Upper lobe of left lung (tissue), 6 donors: ENCODE results near the gene VANGL2. TPM values are rescaled to one million over a fixed set of nuclear protein-coding genes. Genes with fewer than 3 reads are reported as not detected.

Experiments
- ATAC-seq, 2 donors: fragments of 200-7000 bp; cut with Tn5 transposase; one replicate each; pipeline ENCODE4 v1.9.1; 2022; ENCODE audit warnings: mild to moderate bottlenecking in 2 of 2, moderate library complexity in 2 of 2; ENCODE audit not compliant: low FRiP score in 2 of 2
- DNase-seq, 2 donors: peaks; one replicate each; pipeline ENCODE4 v3.0.0-alpha.2; 2019 to 2020
- H3K27ac ChIP-seq, 4 donors: fragments of 200-600 bp; sonication (generic); one replicate each; pipeline ENCODE4 v1.5.1; 2016 to 2019
- H3K27me3 ChIP-seq, 4 donors: fragments of 200-600 bp; sonication (generic); one replicate each; pipeline ENCODE4 v1.5.1; 2017 to 2019
- H3K36me3 ChIP-seq, 4 donors: fragments of 200-600 bp; sonication (generic); one replicate each; pipeline ENCODE4 v1.5.1; 2016 to 2019
- H3K4me1 ChIP-seq, 4 donors: fragments of 200-600 bp; sonication (generic); one replicate each; pipeline ENCODE4 v1.5.1; 2018 to 2019
- H3K4me3 ChIP-seq, 4 donors: fragments of 200-600 bp; sonication (generic); one replicate each; pipeline ENCODE4 v1.5.1; 2017 to 2019; ENCODE audit warnings: mild to moderate bottlenecking in 2 of 4, moderate library complexity in 1 of 4
- H3K9me3 ChIP-seq, 4 donors: fragments of 200-600 bp; sonication (generic); one replicate each; pipeline ENCODE4 v1.5.1; 2018 to 2019
- EP300 ChIP-seq, 4 donors: sonication (generic); formaldehyde crosslinking; IDR thresholded peaks; one replicate each; pipeline ENCODE4 v1.5.1; 2017; ENCODE audit warnings: antibody characterized with exemption in 4 of 4, control low read depth in 2 of 4
- POLR2A ChIP-seq, 4 donors: fragments of 450-650 bp; IDR thresholded peaks; one replicate each; pipeline ENCODE4 v1.5.1; 2016 to 2017; ENCODE audit warnings: antibody characterized with exemption in 4 of 4, mild to moderate bottlenecking in 2 of 4
- POLR2AphosphoS5 ChIP-seq, 2 donors: sonication (generic); formaldehyde crosslinking; IDR thresholded peaks; one replicate each; pipeline ENCODE4 v1.5.1; 2017; ENCODE audit warnings: antibody characterized with exemption in 2 of 2
- WGBS, 2 donors: methylation state at CpG; one replicate each; pipeline ENCODE4 v1.1.5; 2017 to 2018; 5-methylcytosine and 5-hydroxymethylcytosine counted together
- total RNA-seq, 6 donors: library from RNA; depleted of rRNA in 4 of 6; stranded (reverse); fragments of >200 nt in 4 of 6; gene quantifications; one replicate each; pipeline versions ENCODE4 v1.1.0 to v1.2.1, GENCODE V29; 2016 to 2021
- TF ChIP-seq, protein P1 (sequence below), 6 experiments: fragments of 450-650 bp in 4 of 6; fragments of 200-600 bp in 2 of 6; sonication (generic) in 2 of 6; IDR thresholded peaks; one replicate each; pipeline ENCODE4 v1.5.1; 2016 to 2019; ENCODE audit warnings: antibody characterized with exemption in 6 of 6
- donor health status: DM: no; HTN: no; CAD: no; lungs with moderate emphysema.
- donor health status: DM: no; HTN: yes; CAD: no; lungs with severe emphysema.

Gene VANGL2
- total RNA-seq, 6 donors from 2014 or later: 2.0 to 4.8 (median 2.7) TPM

DNA sequence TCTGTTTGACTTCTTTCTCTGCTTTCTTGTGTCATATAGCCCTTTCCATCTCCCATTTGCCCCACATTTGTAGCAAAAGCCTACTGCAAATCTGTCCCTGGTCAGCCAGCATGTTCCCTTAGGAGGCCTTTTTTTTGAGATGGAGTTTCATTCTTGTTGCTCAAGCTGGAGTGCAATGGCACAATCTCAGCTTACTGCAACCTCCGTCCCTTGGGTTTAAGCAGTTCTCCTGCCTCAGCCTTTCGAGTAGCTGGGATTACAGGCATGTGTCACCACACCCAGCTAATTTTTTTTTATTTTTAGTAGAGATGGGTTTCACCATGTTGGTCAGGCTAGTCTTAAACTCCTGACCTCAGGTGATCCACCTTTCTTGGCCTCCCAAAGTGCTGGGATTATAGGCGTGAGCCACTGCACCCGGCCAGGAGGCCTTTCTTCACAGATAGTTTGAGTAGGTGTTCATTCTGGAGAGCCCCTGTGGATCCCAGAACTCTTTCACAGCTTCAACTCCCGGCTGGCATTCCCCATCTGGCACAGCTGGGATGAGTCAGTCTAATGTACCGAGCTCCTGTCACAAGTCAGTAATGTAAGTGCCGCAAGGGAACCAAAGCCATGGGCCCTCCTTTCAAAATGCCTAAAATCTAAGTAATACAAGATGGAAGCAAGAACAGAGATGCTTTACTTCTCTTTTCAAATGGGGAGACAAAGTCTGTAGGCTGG is 42.9 kb upstream of the VANGL2 start:
- ATAC-seq: no peak
- Histone ChIP-seq H3K4me3 (no peak overlapping the region), H3K36me3 (peaks cover 50 to 81% (median 75%) of the 10 kb centered on the region in 4 donors), H3K27me3 (no peaks in the 10 kb centered on the region), H3K4me1 (no peaks in the 10 kb centered on the region), H3K27ac (no peak overlapping the region), H3K9me3 (no peaks in the 10 kb centered on the region)
- DNase-seq: no peak
- TF ChIP-seq, protein P1, sequence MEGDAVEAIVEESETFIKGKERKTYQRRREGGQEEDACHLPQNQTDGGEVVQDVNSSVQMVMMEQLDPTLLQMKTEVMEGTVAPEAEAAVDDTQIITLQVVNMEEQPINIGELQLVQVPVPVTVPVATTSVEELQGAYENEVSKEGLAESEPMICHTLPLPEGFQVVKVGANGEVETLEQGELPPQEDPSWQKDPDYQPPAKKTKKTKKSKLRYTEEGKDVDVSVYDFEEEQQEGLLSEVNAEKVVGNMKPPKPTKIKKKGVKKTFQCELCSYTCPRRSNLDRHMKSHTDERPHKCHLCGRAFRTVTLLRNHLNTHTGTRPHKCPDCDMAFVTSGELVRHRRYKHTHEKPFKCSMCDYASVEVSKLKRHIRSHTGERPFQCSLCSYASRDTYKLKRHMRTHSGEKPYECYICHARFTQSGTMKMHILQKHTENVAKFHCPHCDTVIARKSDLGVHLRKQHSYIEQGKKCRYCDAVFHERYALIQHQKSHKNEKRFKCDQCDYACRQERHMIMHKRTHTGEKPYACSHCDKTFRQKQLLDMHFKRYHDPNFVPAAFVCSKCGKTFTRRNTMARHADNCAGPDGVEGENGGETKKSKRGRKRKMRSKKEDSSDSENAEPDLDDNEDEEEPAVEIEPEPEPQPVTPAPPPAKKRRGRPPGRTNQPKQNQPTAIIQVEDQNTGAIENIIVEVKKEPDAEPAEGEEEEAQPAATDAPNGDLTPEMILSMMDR (IDR thresholded peaks at IDR 0.05): no peak
- WGBS, 2 donors: 87 to 89% methylated on average over 7 of the region's 7 CpGs

DNA sequence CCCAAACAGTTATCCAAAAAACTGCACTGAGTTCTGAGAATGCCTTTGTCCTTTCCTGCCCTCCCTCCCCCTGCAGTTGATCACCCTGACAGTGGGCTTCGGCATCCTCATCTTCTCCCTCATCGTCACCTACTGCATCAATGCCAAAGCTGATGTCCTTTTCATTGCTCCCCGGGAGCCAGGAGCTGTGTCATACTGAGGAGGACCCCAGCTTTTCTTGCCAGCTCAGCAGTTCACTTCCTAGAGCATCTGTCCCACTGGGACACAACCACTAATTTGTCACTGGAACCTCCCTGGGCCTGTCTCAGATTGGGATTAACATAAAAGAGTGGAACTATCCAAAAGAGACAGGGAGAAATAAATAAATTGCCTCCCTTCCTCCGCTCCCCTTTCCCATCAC is 42.3 kb upstream of the VANGL2 start:
- Histone ChIP-seq H3K4me1 (no peaks in the 10 kb centered on the region), H3K27me3 (no peaks in the 10 kb centered on the region), H3K4me3 (no peak overlapping the region), H3K9me3 (no peaks in the 10 kb centered on the region), H3K27ac (no peak overlapping the region), H3K36me3 (peaks cover 49 to 75% (median 69%) of the 10 kb centered on the region in 4 donors)
- TF ChIP-seq POLR2AphosphoS5 (IDR thresholded peaks at IDR 0.05) (no peak), POLR2A (IDR thresholded peaks at IDR 0.05) (no peak)
- TF ChIP-seq, protein P1 (IDR thresholded peaks at IDR 0.05): no peak
- DNase-seq (no peak), ATAC-seq (no peak)
- 80 to 88% methylated on average over 4 of the region's 4 CpGs for WGBS, 2 donors

GRCh38 chr1:160359559-160360226 is 40.7 kb upstream of the VANGL2 start:
- WGBS, 2 donors: 87 to 90% methylated on average over 9 of the region's 9 CpGs
- no peak overlapping the region for H3K27ac ChIP-seq
- ATAC-seq: no peak
- no peak for DNase-seq
- TF ChIP-seq POLR2A (IDR thresholded peaks at IDR 0.05) (no peak), EP300 (IDR thresholded peaks at IDR 0.05) (no peak), POLR2AphosphoS5 (IDR thresholded peaks at IDR 0.05) (no peak)
- TF ChIP-seq, protein P1 (IDR thresholded peaks at IDR 0.05): no peak
- H3K4me1 ChIP-seq: no peaks in the 10 kb centered on the region
- no peaks in the 10 kb centered on the region for H3K9me3 ChIP-seq
- H3K4me3 ChIP-seq: no peak overlapping the region
- H3K36me3 ChIP-seq: peaks cover 35 to 59% (median 53%) of the 10 kb centered on the region in 4 donors
- no peaks in the 10 kb centered on the region for H3K27me3 ChIP-seq

DNA sequence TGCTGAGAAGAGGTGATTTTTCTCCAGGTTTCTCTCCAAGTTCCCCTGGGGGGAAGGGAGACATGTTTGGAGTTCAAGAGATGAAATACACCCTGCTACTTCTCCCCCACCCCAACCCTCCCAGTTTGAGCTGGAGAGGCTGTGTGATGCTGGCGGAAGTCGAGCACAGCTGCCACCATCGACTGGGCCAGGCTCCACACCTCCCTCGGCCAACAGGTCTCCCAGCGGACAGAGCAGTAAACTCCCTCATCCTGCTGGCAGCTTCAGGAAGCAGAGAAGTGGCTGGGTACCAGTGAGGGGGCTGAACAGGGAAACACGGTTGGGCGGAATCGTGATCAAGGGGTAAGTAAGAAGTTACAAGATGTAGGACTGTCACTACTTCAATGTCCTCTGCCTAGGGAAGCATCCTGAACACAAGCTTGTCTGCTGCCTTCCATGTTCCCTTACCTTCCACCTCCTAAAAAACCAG is 40.1 kb upstream of the VANGL2 start:
- WGBS, 2 donors: 81% methylated on average over 8 of the region's 8 CpGs
- Histone ChIP-seq H3K27ac (no peak overlapping the region), H3K9me3 (no peaks in the 10 kb centered on the region), H3K27me3 (no peaks in the 10 kb centered on the region), H3K4me1 (no peaks in the 10 kb centered on the region), H3K4me3 (no peak overlapping the region), H3K36me3 (peaks cover 29 to 53% (median 47%) of the 10 kb centered on the region in 4 donors)
- DNase-seq (no peak), ATAC-seq (no peak)
- TF ChIP-seq, protein P1 (IDR thresholded peaks at IDR 0.05): no peak
- no peak for TF ChIP-seq POLR2A (IDR thresholded peaks at IDR 0.05)
- no peak for TF ChIP-seq EP300 (IDR thresholded peaks at IDR 0.05)
- no peak for TF ChIP-seq POLR2AphosphoS5 (IDR thresholded peaks at IDR 0.05)
